NK-92 (cell line): ENCODE data around the gene NLRP3.
"Not testable (repeated sequence)": the region's sequence is repeated elsewhere in the genome, so short reads cannot be mapped to it uniquely, and the experiment has no call there.

Experiments used
- DNase-seq: peaks from one replicate; lab custom pipeline; 2025; ENCODE audit not compliant: unreplicated experiment; lab: John Stamatoyannopoulos, UW

Gene NLRP3

DNA sequence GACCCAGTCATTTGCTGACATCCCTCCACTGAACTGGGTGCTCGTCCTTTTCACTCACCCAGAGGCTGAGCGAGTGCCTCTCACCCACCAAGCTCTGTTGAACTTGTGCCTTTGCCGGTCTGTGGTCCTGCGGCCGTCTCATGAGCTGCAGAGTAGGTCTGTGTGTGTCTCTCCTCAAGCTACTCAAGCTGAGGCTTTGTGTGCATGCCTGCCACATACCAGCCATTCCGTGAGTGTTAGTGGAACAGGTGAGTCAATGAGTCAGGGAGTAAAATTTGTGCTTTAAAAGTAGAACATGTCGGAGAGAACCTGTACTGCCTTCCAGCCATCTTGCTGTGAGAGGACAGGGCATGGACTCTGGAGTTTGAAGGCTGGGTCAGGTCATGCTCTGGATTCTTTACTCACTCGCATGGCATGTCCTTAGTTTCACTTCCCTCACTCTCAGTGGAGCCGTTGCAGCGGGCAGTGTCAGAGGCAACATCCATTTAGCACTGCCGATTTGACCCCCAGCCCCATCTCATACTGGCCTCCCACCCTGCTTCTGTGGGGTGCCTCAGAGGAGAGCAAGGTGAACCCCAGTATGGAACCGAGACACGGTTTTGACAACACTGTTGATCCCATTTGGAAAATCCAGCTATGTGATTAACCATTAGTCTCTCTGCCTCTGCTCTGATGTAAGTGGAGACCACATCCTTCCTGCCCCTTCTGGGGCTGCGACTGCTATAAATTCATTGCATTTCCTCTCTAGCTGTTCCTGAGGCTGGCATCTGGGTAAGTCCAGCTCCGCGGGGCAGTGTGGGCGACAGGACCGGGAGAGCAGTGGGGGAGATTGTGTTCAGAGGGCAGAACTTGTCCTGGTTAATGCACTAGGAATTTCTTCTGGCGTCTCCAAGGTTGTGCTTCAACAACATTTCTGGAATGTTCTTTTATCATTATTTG, at the start of gene NLRP3:
NLRP3 (plus strand) TSS at position 751 of the 939 bp plus-strand sequence. CDS start 2,628 bp downstream, outside the sequence.
- DNase-seq, result no peak

DNA sequence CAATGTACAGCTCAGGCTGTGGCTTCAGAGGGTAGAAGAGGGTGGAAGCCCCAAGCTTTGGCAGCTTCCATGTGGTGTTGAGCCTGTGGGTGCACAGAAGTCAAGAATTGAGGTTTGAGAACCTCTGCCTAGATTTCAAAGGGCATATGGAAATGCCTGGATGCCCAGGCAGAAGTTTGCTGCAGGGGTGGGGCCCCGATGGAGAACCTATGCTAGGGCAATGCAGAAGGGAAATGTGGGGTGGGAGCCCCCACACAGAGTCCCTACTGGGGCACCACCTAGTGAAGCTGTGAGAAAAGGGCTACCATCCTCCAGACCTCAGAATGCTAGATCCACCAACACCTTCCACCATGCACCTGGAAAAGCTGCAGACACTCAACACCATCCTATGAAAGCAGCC, 49.6 kb upstream of the NLRP3 start:
- DNase-seq, result not testable (repeated sequence)

DNA sequence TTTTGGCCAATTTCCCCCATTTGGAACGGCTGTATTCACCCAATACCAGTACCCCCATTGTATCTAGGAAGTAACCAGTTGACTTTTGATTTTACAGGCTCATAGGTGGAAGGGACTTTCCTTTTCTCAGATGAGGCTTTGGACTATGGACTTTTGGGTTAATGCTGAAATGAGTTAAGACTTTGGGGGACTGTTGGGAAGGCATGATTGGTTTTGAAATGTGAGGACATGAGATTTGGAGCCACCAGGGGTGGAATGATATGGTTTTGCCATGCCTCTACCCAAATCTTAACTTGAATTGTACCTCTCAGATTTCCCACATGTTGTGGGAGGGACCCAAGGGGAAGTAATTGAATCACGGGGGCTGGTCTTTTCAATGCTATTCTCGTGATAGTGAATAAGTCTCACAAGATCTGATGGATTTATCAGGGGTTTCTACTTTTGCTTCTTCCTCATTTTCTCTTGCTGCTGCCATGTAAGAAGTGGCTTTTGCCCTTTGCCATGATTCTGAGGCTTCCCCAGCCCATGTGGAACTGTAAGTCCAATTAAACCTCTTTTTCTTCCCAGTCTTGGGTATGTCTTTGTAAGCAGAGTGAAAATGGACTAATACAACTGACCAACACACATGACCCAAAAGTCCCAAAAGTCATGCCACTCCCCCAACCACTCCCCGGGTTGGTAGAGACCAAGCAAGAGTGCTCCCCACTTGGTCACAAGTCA, 48.9 kb upstream of the NLRP3 start:
- no peak for DNase-seq

DNA sequence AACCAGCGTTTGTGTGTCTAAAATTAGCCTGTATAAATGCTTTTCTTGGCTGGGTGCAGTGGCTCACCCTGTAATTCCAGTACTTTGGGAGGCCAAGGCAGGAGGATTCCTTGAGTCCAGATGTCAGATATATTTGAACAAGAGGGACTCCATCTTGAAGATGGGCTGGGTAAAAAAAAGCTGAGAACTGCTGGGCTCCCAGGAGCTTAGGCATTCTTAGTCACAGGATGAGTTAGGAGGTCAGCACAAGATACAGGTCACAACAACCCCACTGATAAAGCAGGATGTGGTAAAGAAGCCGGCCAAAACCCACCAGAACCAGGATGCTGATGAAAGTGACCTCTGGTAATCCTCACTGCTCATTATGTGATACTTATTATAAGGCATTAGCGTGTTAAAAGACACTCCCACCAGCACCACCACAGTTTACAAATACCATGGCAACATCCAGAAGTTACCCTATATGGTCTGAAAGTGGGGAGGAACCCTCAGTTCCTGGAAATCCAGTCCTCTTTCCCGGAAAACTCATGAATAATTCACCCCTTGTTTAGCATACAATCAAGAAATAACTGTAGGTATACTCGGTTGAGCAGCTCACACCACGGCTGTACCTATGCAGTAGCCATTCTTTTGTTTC, 48.1 kb upstream of the NLRP3 start:
- DNase-seq, result no peak

DNA sequence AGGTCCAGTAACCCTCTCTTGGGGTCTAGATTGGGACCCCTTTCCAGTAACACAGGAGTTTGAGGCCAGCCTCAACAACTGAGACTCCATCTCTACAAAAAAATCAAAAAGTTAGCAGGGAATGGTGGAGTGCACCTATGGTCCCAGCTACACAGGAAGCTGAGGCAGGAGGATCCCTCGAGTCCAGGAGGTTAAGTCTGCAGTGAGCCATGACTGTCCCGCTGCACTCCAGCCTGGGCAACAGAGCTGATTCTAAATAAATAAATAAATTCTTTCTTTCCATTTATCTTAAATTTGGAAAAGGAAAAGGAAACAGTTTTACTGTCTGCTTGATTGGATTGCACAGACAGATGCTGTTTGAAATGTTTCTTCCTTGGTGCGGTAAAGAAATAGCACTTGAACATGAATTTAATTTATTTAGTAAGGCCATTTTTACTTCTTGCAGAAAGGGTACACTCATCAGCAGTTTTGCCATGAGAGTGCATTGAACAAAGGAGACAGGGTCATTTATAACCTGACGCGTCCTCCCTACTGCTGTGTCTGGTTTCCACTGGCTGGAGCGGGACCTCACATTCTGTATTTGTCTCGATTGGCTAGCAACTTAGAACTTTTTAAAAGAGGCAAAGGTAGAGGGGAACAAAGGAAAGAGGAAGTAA, 47.4 kb upstream of the NLRP3 start:
- no peak for DNase-seq

DNA sequence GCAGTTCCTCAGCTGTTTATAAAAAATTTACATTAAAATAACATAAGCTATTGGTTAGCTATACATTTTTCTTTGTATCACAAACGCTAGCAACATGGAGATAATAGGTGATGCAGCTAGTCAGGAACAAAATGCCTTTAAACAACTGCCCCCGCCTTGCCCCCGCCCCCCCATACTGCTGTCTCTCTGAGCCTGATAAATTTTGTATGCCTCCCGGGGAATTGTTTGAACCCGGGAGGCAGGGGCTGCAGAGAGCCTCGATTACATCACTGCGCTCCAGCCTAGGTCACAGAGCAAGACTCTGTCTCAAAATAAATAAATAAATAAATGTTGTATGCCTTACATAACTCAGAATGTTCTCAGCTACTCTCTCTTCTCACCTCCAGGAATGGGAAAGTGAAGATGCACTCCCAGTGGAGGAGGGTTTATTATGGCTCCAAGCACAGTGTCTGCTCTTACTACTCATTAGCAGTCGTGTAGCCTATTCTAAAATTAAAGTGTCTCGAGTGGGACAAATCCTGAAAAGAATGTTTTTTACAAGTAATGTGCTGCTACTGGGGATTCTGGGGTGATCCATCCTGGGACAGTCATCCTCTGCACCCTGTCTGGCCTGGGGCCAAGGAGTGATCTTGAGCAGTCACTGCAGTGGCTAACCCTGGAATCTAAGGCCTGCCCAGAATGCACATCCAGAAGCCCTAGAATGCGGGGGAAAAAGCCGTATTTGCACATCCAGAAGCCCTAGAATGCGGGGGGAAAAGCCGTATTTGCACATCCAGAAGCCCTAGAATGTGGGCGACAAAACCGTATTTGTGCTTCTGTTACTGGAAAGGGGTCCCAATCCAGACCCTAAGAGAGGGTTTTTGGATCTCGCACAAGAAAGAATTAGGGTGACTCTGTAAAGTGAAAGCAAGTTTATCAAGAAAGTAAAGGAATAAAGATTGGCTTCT, 44.9 kb upstream of the NLRP3 start:
- no peak for DNase-seq

GRCh38 chr1:247371801-247372259, 44.1 kb upstream of the NLRP3 start:
- no peak for DNase-seq

GRCh38 chr1:247373721-247374141, 42.2 kb upstream of the NLRP3 start:
- no peak for DNase-seq

- not testable (repeated sequence) for DNase-seq
These were observed 41.2 kb upstream of the NLRP3 start for GRCh38 chr1:247374651-247375334.

DNA sequence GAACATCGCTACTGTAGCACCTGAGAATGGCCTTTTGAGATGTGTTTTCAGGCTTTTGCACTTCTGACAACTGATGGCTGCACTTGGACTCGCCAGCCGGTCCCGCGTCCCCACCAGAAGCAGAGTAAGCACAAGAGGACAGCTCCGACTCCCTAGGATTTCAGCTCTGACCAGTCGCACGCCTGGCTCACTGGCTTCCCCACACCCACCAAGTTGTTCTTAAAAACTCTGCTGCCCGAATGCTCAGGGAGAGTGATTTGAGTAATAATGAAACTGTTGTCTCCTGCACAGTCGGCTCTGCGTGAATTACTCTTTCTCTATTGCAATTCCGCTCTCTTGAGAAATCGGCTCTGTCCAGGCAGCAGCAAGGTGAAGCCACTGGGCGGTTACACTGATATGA, 40.2 kb upstream of the NLRP3 start:
- no peak for DNase-seq

DNA sequence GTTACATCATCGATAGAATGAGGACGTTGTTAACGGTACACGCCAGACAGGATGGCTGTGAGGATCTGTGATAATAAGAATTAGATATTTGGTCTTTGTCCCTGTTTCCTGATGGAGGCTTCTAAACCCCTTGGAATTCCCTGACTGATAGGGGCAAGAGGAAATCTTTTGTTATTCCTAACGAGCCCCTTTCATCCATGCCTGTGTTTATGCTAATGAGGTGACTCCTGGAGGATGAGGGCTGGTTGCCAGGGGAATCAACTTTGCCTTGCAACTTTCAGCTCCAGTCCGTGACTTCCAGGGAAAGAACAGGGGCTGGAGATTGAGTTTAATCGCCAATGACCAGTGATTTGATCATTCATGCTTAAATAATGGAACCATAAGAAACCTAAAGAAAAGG, 39.3 kb upstream of the NLRP3 start:
- no peak for DNase-seq

DNA sequence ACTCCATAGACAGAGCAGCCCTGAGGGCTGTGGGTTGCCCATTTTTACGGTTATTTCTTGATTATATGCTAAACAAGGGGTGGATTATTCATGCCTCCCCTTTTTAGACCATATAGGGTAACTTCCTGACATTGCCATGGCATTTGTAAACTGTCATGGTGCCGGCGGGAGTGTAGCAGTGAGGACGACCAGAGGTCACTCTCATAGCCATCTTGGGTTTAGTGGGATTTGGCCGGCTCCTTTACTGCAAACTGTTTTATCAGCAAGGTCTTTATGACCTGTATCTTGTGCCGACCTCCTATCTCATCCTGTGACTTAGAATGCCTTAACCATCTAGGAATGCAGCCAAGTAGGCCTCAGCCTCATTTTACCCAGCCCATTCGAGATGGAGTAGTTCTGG, 38.3 kb upstream of the NLRP3 start:
- not testable (repeated sequence) for DNase-seq

DNA sequence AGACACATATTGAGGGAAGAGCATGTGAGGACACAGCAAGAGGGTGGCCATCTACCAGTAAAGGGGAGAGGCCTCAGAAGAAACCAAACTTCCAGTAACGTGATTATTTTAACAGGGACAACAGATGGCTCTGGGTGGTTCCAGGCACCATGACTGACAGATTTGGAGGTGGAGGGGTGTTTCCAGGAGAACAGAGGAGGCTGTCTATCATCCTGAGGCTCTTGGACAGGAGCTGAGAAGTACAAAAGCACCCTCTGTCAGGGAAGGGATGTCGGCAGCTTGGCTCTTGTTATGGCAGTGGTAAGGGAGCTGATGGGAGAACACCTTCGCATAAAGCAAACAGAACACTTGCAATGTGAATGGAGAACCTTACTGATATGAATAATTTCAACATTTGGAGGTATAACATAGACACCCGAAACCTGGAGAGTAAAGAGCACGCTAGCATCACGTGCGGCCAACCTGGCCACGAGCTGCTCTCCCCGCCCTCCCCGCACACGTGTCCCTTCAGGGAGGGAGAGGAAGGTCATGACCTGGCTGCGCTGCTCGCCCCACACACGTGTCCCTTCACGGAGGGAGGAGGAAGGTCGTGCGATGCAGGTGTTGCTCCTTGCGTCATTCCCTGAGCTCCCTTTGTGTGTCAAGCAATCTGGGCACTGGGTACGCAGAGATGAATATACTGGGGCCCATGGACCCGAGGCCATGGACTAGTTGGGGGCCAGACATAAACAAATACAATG, 37.5 kb upstream of the NLRP3 start:
- DNase-seq, result no peak

DNA sequence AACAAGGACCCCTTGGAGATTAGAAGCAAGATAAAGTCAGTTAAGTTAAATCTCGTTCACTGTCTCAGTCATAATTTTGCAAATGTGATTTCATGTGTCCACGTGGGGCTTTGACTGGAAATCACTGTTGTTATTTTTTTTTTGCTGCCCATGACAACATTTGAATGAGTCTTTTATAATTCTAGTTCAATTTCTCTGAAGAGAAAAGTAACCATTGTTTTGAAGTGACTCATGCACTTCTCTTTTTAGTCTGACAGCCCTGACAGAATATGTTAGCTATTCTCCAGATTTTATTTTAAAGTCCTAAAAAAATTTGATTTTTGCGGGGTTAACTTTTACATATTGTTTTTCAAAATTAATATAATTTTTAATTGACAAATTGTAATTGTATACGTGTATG, 30.7 kb upstream of the NLRP3 start:
- no peak for DNase-seq

DNA sequence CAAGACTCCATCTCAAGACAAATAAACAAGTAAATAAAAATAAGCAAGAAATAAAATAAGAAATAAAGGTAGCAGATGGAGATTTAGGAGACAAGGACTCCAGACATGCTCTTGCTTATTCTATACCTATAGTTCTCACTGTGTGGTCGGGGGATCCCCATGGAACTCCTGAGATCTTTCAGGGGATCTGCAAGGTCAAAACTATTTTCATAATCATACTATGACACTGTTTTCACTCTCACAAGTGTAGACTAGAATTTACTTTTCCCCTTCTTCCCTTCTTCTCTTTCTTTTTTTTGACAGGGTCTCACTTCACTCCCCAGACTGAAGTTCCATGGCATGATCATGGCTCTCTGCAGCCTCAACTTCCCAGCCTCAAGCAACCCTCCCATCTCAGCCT, 29.8 kb upstream of the NLRP3 start:
- DNase-seq, result no peak

DNA sequence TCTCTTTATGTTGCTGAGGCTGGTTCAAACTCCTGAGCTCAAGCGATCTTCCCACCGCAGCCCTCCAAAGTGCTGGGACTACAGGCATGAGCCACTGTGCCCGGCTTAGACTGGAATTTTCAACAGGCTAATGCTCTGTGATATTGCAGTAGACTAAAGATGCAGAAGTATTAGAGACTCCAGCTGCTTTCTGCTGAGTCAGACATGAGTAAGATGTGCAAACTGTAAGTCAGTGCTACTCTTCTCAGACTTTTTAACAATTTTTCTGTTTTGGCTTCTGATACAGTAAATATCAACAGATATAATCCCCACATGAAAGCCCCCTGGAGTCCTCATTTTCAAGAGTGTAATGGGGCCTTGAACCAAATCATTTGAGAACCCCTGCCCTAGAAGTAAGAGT, 29.3 kb upstream of the NLRP3 start:
- no peak for DNase-seq

- DNase-seq, result no peak
These were observed 28.9 kb upstream of the NLRP3 start for GRCh38 chr1:247387096-247387495.

GRCh38 chr1:247387565-247387964, 28.4 kb upstream of the NLRP3 start:
- DNase-seq, result no peak
